Adrenal gland (tissue), 12 donors: ENCODE data around the gene RPRML. TPM values are rescaled to one million over a fixed set of nuclear protein-coding genes. Genes with fewer than 3 reads are reported as not detected.

Experiments used
- DNase-seq, 7 donors: peaks; one replicate each; pipeline ENCODE4 v3.0.0-alpha.2; 2019 to 2020
- H3K27ac ChIP-seq, 5 donors: fragments of 200-600 bp; sonication (generic) in 4 of 5; 1 replicate in 3 of 5; 2 replicates in 2 of 5; pipeline versions ENCODE4 v1.5.1 to v1.8.0; 2016 to 2020; ENCODE audit warnings: mild to moderate bottlenecking in 1 of 5
- H3K27me3 ChIP-seq: fragments of 200-600 bp; 2 replicates; pipeline ENCODE4 v1.8.0; 2021
- H3K36me3 ChIP-seq, 2 donors: fragments of 200-600 bp; replicated peaks in 1 of 2; 1 replicate in 1 of 2; 2 replicates in 1 of 2; pipeline versions ENCODE4 v1.5.1 to v1.8.0; 2018 to 2022
- H3K4me1 ChIP-seq, 2 donors: fragments of 200-600 bp; replicated peaks in 1 of 2; 1 replicate in 1 of 2; 2 replicates in 1 of 2; pipeline versions ENCODE4 v1.5.1 to v1.8.0; 2018 to 2021
- H3K4me3 ChIP-seq, 4 donors: fragments of 200-600 bp; sonication (generic) in 3 of 4; one replicate each; pipeline ENCODE4 v1.5.1; 2016 to 2018
- H3K9me3 ChIP-seq, 3 donors: fragments of 200-600 bp; sonication (generic) in 1 of 3; replicated peaks in 1 of 3; 1 replicate in 2 of 3; 2 replicates in 1 of 3; pipeline versions ENCODE4 v1.5.1 to v1.8.0; 2016 to 2021
- POLR2A ChIP-seq, 2 donors: fragments of 450-650 bp; IDR thresholded peaks; one replicate each; pipeline ENCODE4 v1.6.1; 2017; ENCODE audit warnings: antibody characterized with exemption in 2 of 2, mild to moderate bottlenecking in 2 of 2, moderate library complexity in 1 of 2
- WGBS, 4 donors: extraction: QIAGEN DNeasy Blood & Tissue Kit in 2 of 4; methylation state at CpG; one replicate each; pipeline versions ENCODE4 v1.1.5 to v1.1.7; 2013 to 2017; 5-methylcytosine and 5-hydroxymethylcytosine counted together
- intact Hi-C, 2 donors: fragments of 100-400 bp; cut with DNase I; formaldehyde crosslinking; loops; one replicate each; pipeline versions ENCODE4 v1.14.1 to v1.15.0; 2022 to 2023
- microRNA-seq, 3 donors: library from miRNA; unstranded; fragments of <30 nt; microRNA quantifications; one replicate each; pipeline ENCODE4, GENCODE V29; 2017 to 2020
- polyA plus RNA-seq, 3 donors: library from polyadenylated mRNA; stranded (reverse); fragments of 200-250 nt in 2 of 3; fragments of 350-450 nt in 1 of 3; fragmentation: Illumina TruSeq in 1 of 3; extraction: RNeasy Lipid Tissue Mini Kit (QIAGEN cat#74804) in 1 of 3; gene quantifications; one replicate each; pipeline ENCODE4 v1.2.3, GENCODE V29; 2013 to 2014
- small RNA-seq, 2 donors: library from RNA; depleted of rRNA; stranded (forward); fragments of <200 nt; gene quantifications; one replicate each; pipeline ENCODE3, GENCODE V24; 2016
- total RNA-seq, 9 donors: library from RNA; depleted of rRNA in 4 of 9; stranded (reverse); fragments of >200 nt in 4 of 9; fragments of 120-200 nt in 1 of 9; fragmentation: NEBNext Ultra II Directional in 1 of 9; extraction: Animal tissue kit (Norgen Biotek cat#: 25700) in 1 of 9; gene quantifications; one replicate each; pipeline versions ENCODE4 v1.1.0 to v1.2.4, GENCODE V29; 2013 to 2023
- TF ChIP-seq, protein P1 (sequence below), 6 experiments: fragments of 450-650 bp in 4 of 6; fragments of 200-600 bp in 2 of 6; sonication (generic) in 1 of 6; IDR thresholded peaks; 1 replicate in 5 of 6; 2 replicates in 1 of 6; pipeline versions ENCODE4 v1.5.1 to v1.8.0; 2016 to 2021; ENCODE audit warnings: antibody characterized with exemption in 6 of 6, mild to moderate bottlenecking in 2 of 6, moderate library complexity in 1 of 6
- donor health status: healthy with polysubstance abuse.
- donor health status: Bipolar disorder and iron deficiency.
- donor health status: DM: yes; HTN: yes; CAD: no.
- donor health status: DM: no; HTN: no; CAD: no.
- donor health status: DM: no; HTN: no; CAD: no.
- donor health status: DM: yes; HTN: yes; CAD: no.

The RPRML gene
- total and polyA plus RNA-seq, 12 donors = 0.07 TPM; not detected in 11

DNA sequence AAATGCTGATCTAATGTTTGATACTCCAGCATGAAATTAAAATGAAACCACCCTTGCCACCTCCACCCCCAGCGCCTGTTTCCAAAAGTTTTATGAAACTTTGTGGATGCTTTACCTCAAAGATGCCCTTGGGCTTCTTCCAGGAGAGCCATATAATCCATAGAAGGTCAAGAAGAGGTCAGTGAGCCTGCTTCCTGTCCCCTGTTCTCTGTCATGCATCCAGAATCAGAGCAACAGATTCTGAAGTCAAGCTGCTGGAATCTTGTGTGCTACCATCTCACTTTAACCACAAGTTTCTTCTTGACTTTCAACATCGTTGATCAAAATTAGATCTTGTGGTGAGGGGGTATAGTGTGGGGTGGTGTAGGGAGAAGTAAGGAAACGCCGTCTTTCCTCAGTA lies 47.5 kb downstream of the RPRML start:
- no peaks in the 10 kb centered on the region for H3K27me3 ChIP-seq
- 82 to 90% (median 86%) methylated on average over 4 of the region's 4 CpGs for WGBS, 4 donors
- H3K27ac ChIP-seq = no peak overlapping the region
- H3K36me3 ChIP-seq = peaks cover 0 to 71% of the 10 kb centered on the region in 2 donors
- H3K4me1 ChIP-seq = peaks cover 0 to 25% of the 10 kb centered on the region in 2 donors
- no peak for DNase-seq
- H3K9me3 ChIP-seq = no peaks in the 10 kb centered on the region
- intact Hi-C loops = no loop called here
- TF ChIP-seq, protein P1, sequence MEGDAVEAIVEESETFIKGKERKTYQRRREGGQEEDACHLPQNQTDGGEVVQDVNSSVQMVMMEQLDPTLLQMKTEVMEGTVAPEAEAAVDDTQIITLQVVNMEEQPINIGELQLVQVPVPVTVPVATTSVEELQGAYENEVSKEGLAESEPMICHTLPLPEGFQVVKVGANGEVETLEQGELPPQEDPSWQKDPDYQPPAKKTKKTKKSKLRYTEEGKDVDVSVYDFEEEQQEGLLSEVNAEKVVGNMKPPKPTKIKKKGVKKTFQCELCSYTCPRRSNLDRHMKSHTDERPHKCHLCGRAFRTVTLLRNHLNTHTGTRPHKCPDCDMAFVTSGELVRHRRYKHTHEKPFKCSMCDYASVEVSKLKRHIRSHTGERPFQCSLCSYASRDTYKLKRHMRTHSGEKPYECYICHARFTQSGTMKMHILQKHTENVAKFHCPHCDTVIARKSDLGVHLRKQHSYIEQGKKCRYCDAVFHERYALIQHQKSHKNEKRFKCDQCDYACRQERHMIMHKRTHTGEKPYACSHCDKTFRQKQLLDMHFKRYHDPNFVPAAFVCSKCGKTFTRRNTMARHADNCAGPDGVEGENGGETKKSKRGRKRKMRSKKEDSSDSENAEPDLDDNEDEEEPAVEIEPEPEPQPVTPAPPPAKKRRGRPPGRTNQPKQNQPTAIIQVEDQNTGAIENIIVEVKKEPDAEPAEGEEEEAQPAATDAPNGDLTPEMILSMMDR (IDR thresholded peaks at IDR 0.05) = no peak
- TF ChIP-seq POLR2A (IDR thresholded peaks at IDR 0.05) = no peak
- H3K4me3 ChIP-seq = no peak overlapping the region

DNA sequence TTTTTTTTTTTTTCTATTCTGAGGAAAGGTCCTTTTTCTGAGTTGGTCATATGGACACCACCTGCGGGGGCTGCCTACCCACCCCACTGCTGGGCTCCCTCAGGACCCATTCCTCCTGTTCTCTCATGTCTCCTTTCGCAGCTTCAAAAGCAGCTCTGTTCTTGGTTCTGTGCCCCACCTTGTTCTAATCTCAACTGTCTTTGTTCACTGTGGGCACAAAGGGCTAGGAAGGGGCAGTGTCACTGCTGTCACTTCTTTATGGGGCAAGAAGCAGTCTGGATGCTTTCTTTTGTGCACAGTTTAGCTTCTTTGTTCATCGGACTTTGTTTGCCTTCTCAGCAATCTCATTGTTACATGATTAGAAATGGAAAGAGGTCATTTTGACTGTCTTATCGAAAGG lies 49.0 kb downstream of the RPRML start:
- TF ChIP-seq, protein P1 (IDR thresholded peaks at IDR 0.05) = no peak
- TF ChIP-seq POLR2A (IDR thresholded peaks at IDR 0.05) = no peak
- H3K36me3 ChIP-seq = peaks cover 0 to 56% of the 10 kb centered on the region in 2 donors
- H3K27ac ChIP-seq = no peak overlapping the region
- DNase-seq = no peak
- no peak overlapping the region for H3K4me3 ChIP-seq
- intact Hi-C loops = no loop called here
- no peaks in the 10 kb centered on the region for H3K27me3 ChIP-seq
- H3K4me1 ChIP-seq = peaks cover 2 to 36% of the 10 kb centered on the region in 2 donors
- 92 to 95% (median 93%) methylated on average over 4 of the region's 4 CpGs for WGBS, 4 donors
- no peaks in the 10 kb centered on the region for H3K9me3 ChIP-seq

- no peak for TF ChIP-seq POLR2A (IDR thresholded peaks at IDR 0.05)
- TF ChIP-seq, protein P1 (IDR thresholded peaks at IDR 0.05) = no peak
- WGBS, 4 donors = 69 to 85% (median 77%) methylated on average over 5 to 6 of the region's 6 CpGs
- H3K4me1 ChIP-seq = peaks cover 8 to 42% of the 10 kb centered on the region in 2 donors
- no peaks in the 10 kb centered on the region for H3K27me3 ChIP-seq
- intact Hi-C loops = no loop called here
- H3K27ac ChIP-seq = peak overlapping the region in 1 of 5 donors; percentile 25
- peaks cover 0 to 50% of the 10 kb centered on the region in 2 donors for H3K36me3 ChIP-seq
- no peak overlapping the region for H3K4me3 ChIP-seq
- no peak for DNase-seq
- H3K9me3 ChIP-seq = no peaks in the 10 kb centered on the region
These were observed 49.6 kb downstream of the RPRML start for GRCh38 chr17:46929413-46929812.

- DNase-seq = no peak
- intact Hi-C loops = no loop called here
- peaks cover 14 to 50% of the 10 kb centered on the region in 2 donors for H3K4me1 ChIP-seq
- no peak overlapping the region for H3K4me3 ChIP-seq
- no peaks in the 10 kb centered on the region for H3K9me3 ChIP-seq
- peaks cover 0 to 42% of the 10 kb centered on the region in 2 donors for H3K36me3 ChIP-seq
- H3K27ac ChIP-seq = peak overlapping the region in 1 of 5 donors; percentile 25
- 67 to 71% (median 68%) methylated on average over 9 to 10 of the region's 10 CpGs for WGBS, 4 donors
- no peaks in the 10 kb centered on the region for H3K27me3 ChIP-seq
- TF ChIP-seq, protein P1 (IDR thresholded peaks at IDR 0.05) = no peak
- TF ChIP-seq POLR2A (IDR thresholded peaks at IDR 0.05) = no peak
These were observed 50.4 kb downstream of the RPRML start for GRCh38 chr17:46928467-46929261.

Small RNAs within 50 kb of the gene (microRNA-seq; reads per million reads assigned to microRNA genes)
- 0 reads per million in 3 donors for gene MIR5089

Small RNAs within 50 kb of the gene (small RNA-seq; reads per million reads assigned to genes)
- gene MIR5089 = 0 reads per million in 2 donors

Other genes starting within 250 kb of the RPRML start
- gene WNT3, start 160.6 kb downstream of the RPRML start, total RNA-seq = 1 to 10 TPM in 3 of 9 donors, under 1 TPM in 4, not detected in 2; 0.17 to 1.1 (median 0.46) TPM
- 1 to 10 TPM in 1 of 3 donors, under 1 TPM in 2; 0.16 to 1.0 (median 0.40) TPM for gene WNT3, start 160.6 kb downstream of the RPRML start, polyA plus RNA-seq
- gene WNT9B, start 127.7 kb downstream of the RPRML start, total RNA-seq = 1 to 10 TPM in 4 of 9 donors, under 1 TPM in 3, not detected in 2; 0.23 to 2.0 (median 1.1) TPM
- gene WNT9B, start 127.7 kb downstream of the RPRML start, polyA plus RNA-seq = under 1 TPM in 2 of 3 donors, not detected in 1; 0.07 to 0.15 TPM
- gene GOSR2, start 56.1 kb downstream of the RPRML start, total RNA-seq = 10 to 100 TPM; 32.3 to 69.0 (median 46.8) TPM
- gene GOSR2, start 56.1 kb downstream of the RPRML start, polyA plus RNA-seq = 10 to 100 TPM; 14.4 to 69.2 (median 17.9) TPM
- 100 to 1,000 TPM in 2 of 9 donors, 10 to 100 TPM in 7; 33.9 to 153 (median 78.6) TPM for gene CDC27, start 210.0 kb upstream of the RPRML start, total RNA-seq
- gene CDC27, start 210.0 kb upstream of the RPRML start, polyA plus RNA-seq = 10 to 100 TPM; 13.5 to 74.0 (median 21.1) TPM
- 1 to 10 TPM in 2 of 9 donors, under 1 TPM in 2, not detected in 5; 0.36 to 4.9 (median 1.1) TPM for gene MYL4, start 230.1 kb upstream of the RPRML start, total RNA-seq
- 1 to 10 TPM in 1 of 3 donors, under 1 TPM in 1, not detected in 1; 0.51 to 1.4 TPM for gene MYL4, start 230.1 kb upstream of the RPRML start, polyA plus RNA-seq